Trophoblast cell (in vitro differentiated cells and primary cell): ENCODE measurements around the gene MCTP1.

Experiments used
- DNase-seq, 2 donors: peaks; one replicate each; pipeline ENCODE4 v3.0.0-alpha.2; 2016
- H2AFZ ChIP-seq: 2 replicates; pipeline ENCODE4 v1.6.1; 2013; ENCODE audit warnings: low read length, moderate library complexity, mild to moderate bottlenecking; ENCODE audit not compliant: insufficient read depth, poor library complexity
- H2AK5ac ChIP-seq: 2 replicates; pipeline ENCODE4 v1.6.1; 2013; ENCODE audit warnings: mild to moderate bottlenecking, low read length
- H2BK120ac ChIP-seq: 2 replicates; pipeline ENCODE4 v1.6.1; 2013; ENCODE audit warnings: low read length, mild to moderate bottlenecking, moderate library complexity; ENCODE audit not compliant: insufficient read depth, poor library complexity
- H2BK12ac ChIP-seq: 2 replicates; pipeline ENCODE4 v1.6.1; 2013; ENCODE audit warnings: mild to moderate bottlenecking, low read length, moderate library complexity
- H2BK5ac ChIP-seq: 2 replicates; pipeline ENCODE4 v1.6.1; 2013; ENCODE audit warnings: low read length, low read depth, moderate library complexity, mild to moderate bottlenecking; ENCODE audit not compliant: poor library complexity
- H3K14ac ChIP-seq: 2 replicates; pipeline ENCODE4 v1.6.1; 2013; ENCODE audit warnings: mild to moderate bottlenecking, low read length
- H3K18ac ChIP-seq: 2 replicates; pipeline ENCODE4 v1.6.1; 2013; ENCODE audit warnings: mild to moderate bottlenecking, low read length
- H3K23ac ChIP-seq: 2 replicates; pipeline ENCODE4 v1.6.1; 2013; ENCODE audit warnings: low read length
- H3K27ac ChIP-seq: 2 replicates; pipeline ENCODE4 v1.5.1; 2013; ENCODE audit warnings: low read depth, mild to moderate bottlenecking, inconsistent platforms, low read length, moderate library complexity
- H3K27me3 ChIP-seq: 2 replicates; pipeline ENCODE4 v1.6.1; 2013; ENCODE audit warnings: inconsistent platforms, mild to moderate bottlenecking, low read length, moderate library complexity; ENCODE audit not compliant: insufficient read depth
- H3K36me3 ChIP-seq, 2 experiments: 1 replicate in 1 of 2; 2 replicates in 1 of 2; pipeline ENCODE4 v1.6.1; 2013; ENCODE audit warnings: low read length in 2 of 2, mild to moderate bottlenecking in 2 of 2, moderate library complexity in 1 of 2; ENCODE audit not compliant: insufficient read depth in 2 of 2, control insufficient read depth in 1 of 2
- H3K4ac ChIP-seq: 2 replicates; pipeline ENCODE4 v1.6.1; 2013; ENCODE audit warnings: low read depth, mild to moderate bottlenecking, low read length, moderate library complexity
- H3K4me1 ChIP-seq, 2 experiments: 1 replicate in 1 of 2; 2 replicates in 1 of 2; pipeline ENCODE4 v1.6.1; 2013; ENCODE audit warnings: low read length in 2 of 2, mild to moderate bottlenecking in 2 of 2, moderate library complexity in 1 of 2; ENCODE audit not compliant: insufficient read depth in 2 of 2, control insufficient read depth in 1 of 2
- H3K4me2 ChIP-seq: 2 replicates; pipeline ENCODE4 v1.6.1; 2013; ENCODE audit warnings: inconsistent platforms, mild to moderate bottlenecking, low read length, moderate library complexity
- H3K4me3 ChIP-seq: 2 replicates; pipeline ENCODE4 v1.5.1; 2013; ENCODE audit warnings: mild to moderate bottlenecking, low read depth, low read length, inconsistent platforms
- H3K79me1 ChIP-seq: one replicate; pipeline ENCODE4 v1.6.1; 2013; ENCODE audit warnings: low read length
- H3K79me2 ChIP-seq: 2 replicates; pipeline ENCODE4 v1.6.1; 2013; ENCODE audit warnings: low read length, mild to moderate bottlenecking; ENCODE audit not compliant: control insufficient read depth, insufficient read depth, poor library complexity
- H3K9ac ChIP-seq: 2 replicates; pipeline ENCODE4 v1.6.1; 2013; ENCODE audit warnings: mild to moderate bottlenecking, low read length
- H3K9me3 ChIP-seq: 2 replicates; pipeline ENCODE4 v1.6.1; 2013; ENCODE audit warnings: low read depth, mild to moderate bottlenecking, control low read depth, inconsistent platforms, low read length; ENCODE audit not compliant: insufficient read depth
- H4K12ac ChIP-seq: 2 replicates; pipeline ENCODE4 v1.6.1; 2013; ENCODE audit warnings: low read depth, mild to moderate bottlenecking, low read length, moderate library complexity
- H4K8ac ChIP-seq: 2 replicates; pipeline ENCODE4 v1.6.1; 2013; ENCODE audit warnings: low read depth, mild to moderate bottlenecking, low read length, moderate library complexity
- H4K91ac ChIP-seq: one replicate; pipeline ENCODE4 v1.6.1; 2013; ENCODE audit warnings: low read depth, mild to moderate bottlenecking, low read length, moderate library complexity
- WGBS: extraction: QIAGEN DNeasy Blood & Tissue Kit; methylation state at CpG from one replicate; pipeline ENCODE4 v1.1.7; 2013; ENCODE audit warnings: missing lambda C conversion rate; ENCODE audit not compliant: insufficient read length, insufficient coverage; ENCODE audit errors: extremely low coverage; 5-methylcytosine and 5-hydroxymethylcytosine counted together

Gene MCTP1

GRCh38 chr5:95152535-95152934 is 132.4 kb downstream of the MCTP1 start:
- Histone ChIP-seq H2AK5ac (no peak overlapping the region), H3K27me3 (no peaks in the 10 kb centered on the region), H3K23ac (no peak overlapping the region), H3K36me3 (no peaks in the 10 kb centered on the region), H2AFZ (no peak overlapping the region), H2BK120ac (no peak overlapping the region), H3K18ac (no peak overlapping the region), H3K14ac (no peak overlapping the region), H3K27ac (no peak overlapping the region), H3K4me3 (no peak overlapping the region), H2BK5ac (no peak overlapping the region), H3K4ac (no peak overlapping the region), H3K9ac (no peak overlapping the region), H3K4me1 (no peaks in the 10 kb centered on the region), H4K12ac (no peak overlapping the region), H4K8ac (no peak overlapping the region), H3K9me3 (no peaks in the 10 kb centered on the region), H3K4me2 (no peak overlapping the region), H4K91ac (no peak overlapping the region), H2BK12ac (no peak overlapping the region), H3K79me2 (no peaks in the 10 kb centered on the region), H3K79me1 (no peaks in the 10 kb centered on the region)
- DNase-seq: no peak
- no CpG with 5 or more reads among the region's 2 CpGs for WGBS

- H3K79me1 ChIP-seq: no peaks in the 10 kb centered on the region
- no peak overlapping the region for H3K23ac ChIP-seq
- H4K12ac ChIP-seq: no peak overlapping the region
- no peak overlapping the region for H3K27ac ChIP-seq
- H3K4me3 ChIP-seq: no peak overlapping the region
- H2AFZ ChIP-seq: no peak overlapping the region
- no peak overlapping the region for H2AK5ac ChIP-seq
- no CpG with 5 or more reads among the region's 1 CpG for WGBS
- no peaks in the 10 kb centered on the region for H3K36me3 ChIP-seq
- H2BK12ac ChIP-seq: no peak overlapping the region
- DNase-seq: no peak
- no peaks in the 10 kb centered on the region for H3K4me1 ChIP-seq
- H3K27me3 ChIP-seq: no peaks in the 10 kb centered on the region
- no peak overlapping the region for H3K9ac ChIP-seq
- no peak overlapping the region for H3K14ac ChIP-seq
- H2BK120ac ChIP-seq: no peak overlapping the region
- H3K4ac ChIP-seq: no peak overlapping the region
- H3K79me2 ChIP-seq: no peaks in the 10 kb centered on the region
- H4K91ac ChIP-seq: no peak overlapping the region
- H3K18ac ChIP-seq: no peak overlapping the region
- no peak overlapping the region for H2BK5ac ChIP-seq
- no peaks in the 10 kb centered on the region for H3K9me3 ChIP-seq
- H3K4me2 ChIP-seq: no peak overlapping the region
- H4K8ac ChIP-seq: no peak overlapping the region
Measured at GRCh38 chr5:95152131-95152530, 132.8 kb downstream of the MCTP1 start.

GRCh38 chr5:95151694-95152093 is 133.2 kb downstream of the MCTP1 start:
- H3K14ac ChIP-seq: no peak overlapping the region
- H3K9me3 ChIP-seq: no peaks in the 10 kb centered on the region
- no peak overlapping the region for H3K4me2 ChIP-seq
- no peak overlapping the region for H2BK5ac ChIP-seq
- H3K9ac ChIP-seq: no peak overlapping the region
- H3K4ac ChIP-seq: no peak overlapping the region
- H3K23ac ChIP-seq: no peak overlapping the region
- H2BK12ac ChIP-seq: no peak overlapping the region
- no peak for DNase-seq
- H3K4me1 ChIP-seq: no peaks in the 10 kb centered on the region
- H3K27ac ChIP-seq: no peak overlapping the region
- H3K79me1 ChIP-seq: no peaks in the 10 kb centered on the region
- no CpG with 5 or more reads among the region's 4 CpGs for WGBS
- no peak overlapping the region for H2AK5ac ChIP-seq
- H3K27me3 ChIP-seq: no peaks in the 10 kb centered on the region
- no peak overlapping the region for H2BK120ac ChIP-seq
- H3K18ac ChIP-seq: no peak overlapping the region
- H3K4me3 ChIP-seq: no peak overlapping the region
- no peaks in the 10 kb centered on the region for H3K79me2 ChIP-seq
- H4K91ac ChIP-seq: no peak overlapping the region
- H4K12ac ChIP-seq: no peak overlapping the region
- no peak overlapping the region for H4K8ac ChIP-seq
- H3K36me3 ChIP-seq: no peaks in the 10 kb centered on the region
- no peak overlapping the region for H2AFZ ChIP-seq

- no peak overlapping the region for H2BK5ac ChIP-seq
- no peak for DNase-seq
- H3K4me2 ChIP-seq: no peak overlapping the region
- H3K9ac ChIP-seq: no peak overlapping the region
- no peak overlapping the region for H2AFZ ChIP-seq
- H2BK120ac ChIP-seq: no peak overlapping the region
- no peak overlapping the region for H3K18ac ChIP-seq
- no peak overlapping the region for H3K4me3 ChIP-seq
- no peak overlapping the region for H3K4ac ChIP-seq
- H3K9me3 ChIP-seq: no peaks in the 10 kb centered on the region
- no peaks in the 10 kb centered on the region for H3K79me2 ChIP-seq
- H2BK12ac ChIP-seq: no peak overlapping the region
- H3K36me3 ChIP-seq: no peaks in the 10 kb centered on the region
- no peak overlapping the region for H3K23ac ChIP-seq
- H3K79me1 ChIP-seq: no peaks in the 10 kb centered on the region
- no peak overlapping the region for H2AK5ac ChIP-seq
- H3K14ac ChIP-seq: no peak overlapping the region
- H3K27ac ChIP-seq: no peak overlapping the region
- no CpG with 5 or more reads among the region's 4 CpGs for WGBS
- H4K12ac ChIP-seq: no peak overlapping the region
- H3K4me1 ChIP-seq: no peaks in the 10 kb centered on the region
- H4K8ac ChIP-seq: no peak overlapping the region
- no peak overlapping the region for H4K91ac ChIP-seq
- H3K27me3 ChIP-seq: no peaks in the 10 kb centered on the region
Measured at GRCh38 chr5:95149387-95149786, 135.5 kb downstream of the MCTP1 start.

GRCh38 chr5:95148453-95148852 is 136.4 kb downstream of the MCTP1 start:
- no peak for DNase-seq
- H3K4me1 ChIP-seq: no peaks in the 10 kb centered on the region
- no peak overlapping the region for H3K4me2 ChIP-seq
- no peak overlapping the region for H2BK5ac ChIP-seq
- no peaks in the 10 kb centered on the region for H3K36me3 ChIP-seq
- H3K4me3 ChIP-seq: no peak overlapping the region
- H3K9me3 ChIP-seq: no peaks in the 10 kb centered on the region
- H3K79me1 ChIP-seq: no peaks in the 10 kb centered on the region
- H2AK5ac ChIP-seq: no peak overlapping the region
- no peak overlapping the region for H2BK12ac ChIP-seq
- H2AFZ ChIP-seq: no peak overlapping the region
- no peak overlapping the region for H2BK120ac ChIP-seq
- no peak overlapping the region for H3K9ac ChIP-seq
- no peak overlapping the region for H4K8ac ChIP-seq
- H4K91ac ChIP-seq: no peak overlapping the region
- no peak overlapping the region for H4K12ac ChIP-seq
- no peak overlapping the region for H3K4ac ChIP-seq
- no peak overlapping the region for H3K23ac ChIP-seq
- no peak overlapping the region for H3K18ac ChIP-seq
- H3K14ac ChIP-seq: no peak overlapping the region
- H3K27ac ChIP-seq: no peak overlapping the region
- no peaks in the 10 kb centered on the region for H3K79me2 ChIP-seq
- no peaks in the 10 kb centered on the region for H3K27me3 ChIP-seq
